ACHN (cell line): ENCODE measurements around the gene NPAS3.
A peak's percentile ranks its signal among the peaks of the same experiment; 100 is the strongest.

Experiments
- DNase-seq: peaks from one replicate; pipeline ENCODE4 v3.0.0-alpha.2; 2015
- in situ Hi-C: cut with HindIII; loops from 2 replicates; pipeline ENCODE4 v1.10.0; 2017; ENCODE audit warnings: low sequenced_read_pairs, low pct_ligation_motif_present, low pct_unique_long_range_greater_than_20kb

NPAS3 gene

DNA sequence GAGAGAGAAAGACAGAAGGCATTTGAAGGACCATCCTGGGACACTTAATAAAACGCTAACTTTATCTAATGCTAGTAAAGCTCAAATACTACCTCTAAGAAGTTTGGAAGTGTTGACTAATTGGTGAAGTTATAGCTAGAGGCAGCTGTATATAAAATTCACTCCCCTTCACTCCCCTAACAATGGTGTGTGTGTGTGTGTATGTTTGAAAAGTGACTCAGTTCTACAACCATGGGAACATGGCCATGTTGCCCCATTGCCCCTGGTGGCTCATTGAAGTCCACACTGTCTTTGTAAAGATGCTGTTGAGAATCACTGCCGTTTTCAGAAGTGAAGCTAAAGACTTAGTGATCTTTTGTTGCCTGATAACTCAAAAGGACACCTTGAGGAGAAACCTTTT, 262.4 kb downstream of the NPAS3 start:
- in situ Hi-C loops = no loop called here

DNA sequence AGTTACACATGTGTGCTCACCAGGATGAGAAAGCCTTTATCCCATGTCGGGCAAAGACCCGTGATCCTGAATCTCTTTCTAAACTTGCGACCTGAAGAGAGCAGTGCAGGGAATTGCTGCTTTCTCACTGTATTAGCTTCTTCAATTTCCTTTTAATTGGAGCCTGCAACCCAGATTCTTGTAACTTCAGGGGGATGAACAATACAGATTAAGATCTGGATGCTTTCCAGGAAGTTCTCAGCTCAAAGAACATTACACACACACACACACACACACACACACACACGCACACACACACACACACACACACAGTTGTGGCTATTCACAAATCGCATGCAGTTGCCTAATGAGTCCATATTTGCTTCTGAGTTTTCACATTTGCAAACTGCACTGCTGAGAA, 268.3 kb downstream of the NPAS3 start:
- DNase-seq = no peak
- in situ Hi-C loops = no loop called here

More for the DNA sequence above, 262.4 kb downstream of the NPAS3 start:
- DNase-seq = no peak

DNA sequence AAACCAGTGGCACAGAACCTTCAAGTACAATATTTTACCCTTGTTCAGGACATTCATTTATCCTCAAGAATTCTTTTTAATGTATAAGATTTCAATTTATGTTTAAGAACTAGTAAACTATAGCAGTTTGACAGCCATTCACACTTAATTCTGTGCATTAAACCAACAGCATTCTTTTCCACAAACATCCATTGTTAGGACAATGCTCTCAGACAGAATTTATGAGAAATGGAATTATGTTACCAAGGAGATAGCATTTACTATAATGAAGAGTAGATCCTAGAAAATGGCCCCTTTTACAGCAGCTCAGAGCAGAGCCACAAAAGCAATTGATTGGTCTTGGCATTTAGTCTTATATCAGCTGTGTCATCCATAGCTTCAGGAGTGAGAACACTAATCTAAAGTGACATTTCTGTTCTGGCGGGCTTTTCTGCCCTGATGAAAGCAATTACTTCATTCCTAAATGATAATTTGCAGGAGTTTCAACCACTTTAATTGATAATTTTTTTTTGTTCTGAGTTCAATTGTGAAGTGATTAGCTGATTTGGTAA, 268.9 kb downstream of the NPAS3 start:
- DNase-seq = no peak
- in situ Hi-C loops = no loop called here

DNA sequence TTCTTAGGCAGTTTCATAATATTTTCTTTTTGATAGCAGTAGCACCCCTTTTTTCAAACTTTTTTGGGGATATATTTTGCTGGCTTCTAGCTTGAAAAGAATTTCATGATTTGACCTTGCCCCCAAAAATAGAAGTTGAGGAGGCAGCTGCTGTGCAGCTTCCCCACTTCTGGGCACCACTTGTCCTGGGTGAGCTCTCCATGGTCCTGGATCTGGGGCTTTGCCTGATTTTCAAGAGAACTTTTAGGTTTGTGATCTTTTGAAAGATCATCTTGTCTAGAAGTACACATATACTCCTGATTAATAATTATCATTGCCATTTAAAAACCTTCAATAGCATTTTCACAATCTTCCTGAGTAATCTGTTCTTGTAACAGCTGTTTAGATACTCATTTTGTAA, 271.6 kb downstream of the NPAS3 start:
- peak; percentile 5 for DNase-seq
- in situ Hi-C loops = no loop called here

DNA sequence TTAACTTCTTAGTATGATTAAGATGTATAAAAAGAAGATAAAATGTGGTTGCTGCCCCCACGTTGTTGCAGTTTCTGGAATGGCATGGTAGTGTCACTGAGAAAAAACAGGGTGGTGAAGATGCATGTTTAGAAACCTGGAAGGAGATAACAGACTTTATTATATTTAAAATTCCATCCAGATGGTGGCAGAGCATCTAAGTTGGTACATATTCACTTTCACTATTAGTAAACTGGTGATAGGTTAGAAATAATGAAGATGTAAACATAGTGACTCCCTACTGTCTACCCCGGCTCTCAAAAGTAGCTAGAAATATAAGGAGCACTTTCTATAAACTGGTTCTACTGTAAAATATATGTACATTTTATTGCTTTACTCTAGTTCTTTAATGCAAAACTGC, 279.3 kb downstream of the NPAS3 start:
- in situ Hi-C loops = no loop called here
- no peak for DNase-seq

DNA sequence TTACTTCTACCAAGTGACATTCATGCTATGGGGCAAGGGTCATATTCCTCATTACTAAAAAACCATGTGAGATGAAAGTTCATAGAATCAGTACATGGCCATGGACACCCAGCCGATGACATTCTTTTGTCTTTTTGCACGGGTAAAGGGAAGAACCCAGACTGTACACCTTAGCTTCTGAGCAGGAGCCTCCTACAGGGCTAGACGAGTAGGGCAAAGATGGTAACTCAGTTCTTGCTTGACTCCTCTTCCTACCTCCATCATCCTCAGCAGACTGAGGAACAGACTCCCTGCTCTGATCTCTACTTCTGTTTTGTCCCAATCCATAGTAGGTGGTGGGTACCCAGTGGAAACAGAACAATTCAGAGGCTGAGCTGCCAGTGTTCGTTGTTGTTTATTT, 281.3 kb downstream of the NPAS3 start:
- in situ Hi-C loops = no loop called here
- DNase-seq = no peak

DNA sequence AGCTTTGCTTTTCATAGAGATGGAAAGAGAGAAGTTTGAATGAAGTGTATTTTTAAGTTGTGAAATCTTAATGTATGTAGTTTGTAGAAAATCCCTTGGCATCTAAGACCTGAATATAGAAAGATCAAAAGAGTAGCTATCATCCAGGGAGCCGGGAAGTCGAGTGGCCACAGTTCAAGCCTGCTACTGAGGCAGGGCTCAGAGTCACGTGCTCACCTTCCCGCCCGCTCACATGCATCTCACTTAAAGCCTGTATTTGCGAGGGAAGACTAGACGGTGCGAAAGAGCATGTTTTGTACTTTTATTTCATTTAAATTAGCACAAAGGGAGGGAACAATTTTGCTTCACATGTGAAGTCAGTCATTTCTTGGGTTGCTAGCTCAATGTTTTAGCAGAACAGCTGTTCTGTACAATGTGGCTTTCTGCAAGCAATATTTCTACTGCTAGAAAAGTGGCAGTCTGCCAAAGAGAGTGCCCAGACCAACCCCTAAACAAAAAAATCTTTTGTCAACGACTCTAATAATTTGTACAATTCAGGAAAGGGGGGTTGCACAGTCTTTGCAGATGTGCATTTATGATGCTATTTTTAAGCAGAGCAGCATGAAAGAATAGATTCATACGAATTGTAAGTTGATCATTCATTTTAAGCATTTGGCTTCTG, 290.7 kb downstream of the NPAS3 start:
- in situ Hi-C loops = no loop called here
- DNase-seq = no peak

DNA sequence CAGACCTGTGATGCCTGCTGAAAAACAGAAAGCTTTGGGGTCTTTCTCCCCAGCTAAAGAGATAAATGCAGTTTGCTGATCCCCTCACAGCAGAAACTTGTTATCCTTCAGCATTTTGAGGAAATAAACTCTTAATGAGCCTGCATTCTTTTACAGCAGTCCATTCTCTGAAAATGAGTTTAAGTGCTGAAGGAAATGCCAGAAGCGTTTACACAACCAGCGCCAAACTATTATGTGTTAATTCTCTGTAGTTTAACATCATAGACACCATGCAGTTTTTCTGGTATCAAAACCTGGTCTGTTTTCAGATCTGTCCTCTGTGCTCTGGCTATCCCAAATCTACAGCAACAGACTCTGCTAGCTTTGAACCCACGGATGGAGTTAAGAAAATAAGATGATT, 291.3 kb downstream of the NPAS3 start:
- in situ Hi-C loops = no loop called here
- no peak for DNase-seq

DNA sequence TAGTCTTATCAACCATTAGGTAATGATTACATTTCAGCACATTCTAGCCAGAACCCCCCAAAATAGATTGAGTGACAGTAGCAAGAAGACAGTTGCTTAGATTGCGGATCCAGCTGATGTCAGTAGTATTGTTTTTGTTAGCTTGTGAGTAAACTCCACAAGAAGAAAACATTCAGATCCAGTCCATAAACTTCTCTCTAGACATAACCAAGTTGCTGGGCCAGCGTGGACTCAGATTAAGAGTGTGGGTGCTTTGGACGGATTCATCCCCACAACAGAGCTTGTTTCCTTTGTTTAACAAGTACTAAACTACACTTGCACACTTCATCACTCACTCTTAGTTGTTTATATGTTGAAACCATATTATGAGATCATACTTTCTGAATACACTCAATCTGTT, 293.4 kb downstream of the NPAS3 start:
- in situ Hi-C loops = no loop called here

DNA sequence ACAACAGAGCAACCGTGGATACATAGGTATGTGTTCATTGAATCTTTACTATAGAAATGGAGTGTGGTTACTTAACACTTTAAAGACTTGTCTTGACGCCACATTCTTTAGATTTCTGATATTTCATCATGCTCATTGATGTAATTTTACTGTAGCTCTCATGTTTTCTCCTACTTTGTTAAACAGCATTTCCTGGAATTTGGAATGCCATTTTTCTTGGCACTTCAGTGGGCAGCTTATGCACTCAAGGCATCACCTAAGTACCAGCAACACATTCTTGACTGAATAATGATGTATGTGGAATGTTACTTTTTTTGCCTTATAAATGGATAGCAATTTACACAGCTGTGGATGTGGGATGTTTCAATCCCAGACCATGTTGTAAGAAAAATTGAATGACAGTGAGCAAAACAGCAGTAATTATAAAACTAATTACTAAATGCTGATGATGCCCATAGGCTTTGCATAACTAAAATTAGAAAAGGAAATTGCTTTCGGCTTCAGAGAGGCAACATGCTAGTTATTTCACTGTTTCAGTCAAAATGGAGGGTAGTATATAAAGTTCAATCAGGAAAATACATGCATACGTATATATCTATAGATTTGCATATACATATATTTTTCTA, 298.5 kb downstream of the NPAS3 start:
- in situ Hi-C loops = no loop called here
- no peak for DNase-seq

More for the DNA sequence above, 293.4 kb downstream of the NPAS3 start:
- no peak for DNase-seq

DNA sequence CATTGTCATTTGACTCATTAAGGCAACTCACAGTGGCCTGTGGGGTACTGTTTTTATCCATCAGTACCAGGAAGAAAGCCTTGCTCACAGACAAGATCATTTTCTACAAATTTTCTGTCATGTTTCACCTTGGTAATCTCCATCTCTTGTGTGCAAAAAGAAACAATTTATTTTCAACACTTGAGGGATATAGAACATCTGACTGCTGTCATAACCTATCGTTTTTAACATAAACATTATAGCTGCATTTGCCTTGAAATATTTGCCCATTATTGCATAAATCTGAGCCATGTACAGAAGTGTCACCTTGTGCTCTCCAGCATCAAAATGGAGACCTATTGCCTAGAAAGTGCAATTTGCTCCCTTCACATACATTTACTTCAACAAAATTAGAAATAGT, 300.8 kb downstream of the NPAS3 start:
- in situ Hi-C loops = no loop called here
- no peak for DNase-seq

DNA sequence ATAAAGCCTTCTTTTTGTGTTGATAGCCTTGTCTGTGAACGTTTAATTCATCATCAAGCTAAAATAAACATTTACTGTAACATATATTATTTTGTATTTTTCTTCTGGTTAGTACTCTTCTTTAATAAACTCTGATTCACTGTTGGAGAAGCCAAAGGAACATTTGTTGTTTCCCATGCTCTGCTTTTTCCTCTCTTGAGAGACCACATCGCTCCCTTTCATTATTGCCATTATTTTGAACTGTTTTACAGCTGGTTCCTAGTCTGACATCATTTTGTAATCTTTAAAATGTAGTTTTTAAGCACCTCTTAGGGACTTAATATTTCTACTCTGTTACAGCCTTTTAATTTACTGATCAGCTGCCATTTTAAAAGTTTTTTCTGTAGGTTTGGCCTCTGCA, 301.8 kb downstream of the NPAS3 start:
- no peak for DNase-seq
- in situ Hi-C loops = no loop called here

DNA sequence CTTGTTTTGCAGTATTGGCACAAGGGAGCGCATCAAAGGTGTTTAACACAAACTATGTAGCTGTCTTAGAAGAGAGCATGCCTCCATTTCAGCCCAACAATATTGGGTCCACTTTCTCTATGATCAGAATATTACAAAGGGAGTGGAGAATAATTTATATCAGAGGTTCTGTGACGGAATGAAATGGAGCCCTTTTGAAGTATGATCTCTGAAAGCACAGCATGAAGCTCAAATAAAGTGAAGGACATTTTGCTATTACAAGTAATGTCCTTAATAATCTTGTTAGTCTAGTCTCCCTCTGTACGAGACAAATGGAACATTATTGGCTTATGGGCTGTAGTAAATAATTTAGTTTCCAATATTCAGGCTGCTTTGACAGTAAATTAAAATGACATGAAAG, 302.7 kb downstream of the NPAS3 start:
- DNase-seq = no peak
- in situ Hi-C loops = no loop called here

DNA sequence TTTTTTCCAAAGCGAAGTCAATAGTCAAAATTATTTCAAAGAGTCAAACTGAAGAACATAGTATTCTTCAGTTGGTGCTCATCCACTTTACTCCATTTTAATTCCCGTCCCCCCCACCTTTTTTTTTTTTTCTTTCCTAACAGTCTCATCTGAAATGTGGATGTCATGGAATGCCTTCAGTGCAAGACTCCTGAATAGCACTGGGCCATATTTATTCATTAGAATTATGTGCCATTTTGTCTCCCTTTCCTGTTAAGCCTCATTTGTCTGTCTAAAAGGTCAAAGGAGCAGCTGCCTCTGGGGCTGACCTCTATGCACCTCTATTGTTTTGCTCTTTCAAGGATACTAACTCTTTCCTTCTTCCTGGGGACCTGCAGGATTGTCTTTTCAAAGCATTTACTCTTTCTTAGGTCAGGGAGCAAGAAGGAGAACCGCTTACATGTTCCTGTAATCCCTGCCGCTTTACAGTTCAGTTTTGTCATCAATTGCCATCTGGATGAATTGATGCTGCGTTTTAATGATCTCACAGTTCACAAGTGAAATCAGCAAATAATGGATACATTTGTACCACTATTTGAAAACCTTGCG, 310.6 kb downstream of the NPAS3 start:
- DNase-seq = no peak
- in situ Hi-C loops = no loop called here

DNA sequence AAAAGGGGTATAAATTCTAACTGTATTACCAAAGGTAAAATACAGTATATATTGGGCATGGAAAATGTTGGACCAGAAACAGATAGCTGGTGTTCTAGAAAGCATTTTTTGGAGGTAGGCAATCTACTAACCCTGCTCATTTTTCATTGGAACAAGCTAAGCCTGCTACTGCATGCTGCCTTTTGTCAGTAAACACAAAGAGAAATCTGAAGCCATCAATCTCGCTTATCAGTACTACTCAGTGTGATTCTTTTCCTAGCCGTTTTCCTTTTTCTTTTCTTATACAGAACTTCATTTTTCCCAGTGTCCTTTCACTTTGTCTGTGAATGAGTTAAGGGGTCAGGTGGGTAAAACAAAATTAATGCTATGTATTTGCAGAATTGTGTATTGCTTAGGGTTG, 312.3 kb downstream of the NPAS3 start:
- DNase-seq = no peak
- in situ Hi-C loops = no loop called here

DNA sequence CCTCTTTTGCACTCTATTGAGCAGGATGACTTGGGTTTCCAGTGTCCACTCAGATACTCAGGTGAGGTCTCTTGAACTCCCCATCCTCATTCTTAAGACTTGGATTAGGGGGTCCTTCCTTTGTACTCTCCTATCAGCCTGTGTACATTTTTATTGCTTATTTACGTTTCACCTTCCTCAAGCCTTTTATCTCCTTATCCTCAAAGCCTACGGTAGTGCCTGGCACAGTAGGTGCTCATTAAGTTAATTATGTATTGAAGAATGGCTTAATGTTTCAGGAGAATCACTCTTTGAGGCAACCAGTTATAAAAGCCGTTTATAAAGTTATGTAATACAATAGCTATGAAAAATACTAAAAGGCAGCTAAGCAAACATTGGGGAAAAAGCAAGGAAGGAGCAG, 315.7 kb downstream of the NPAS3 start:
- no peak for DNase-seq
- in situ Hi-C loops = no loop called here

DNA sequence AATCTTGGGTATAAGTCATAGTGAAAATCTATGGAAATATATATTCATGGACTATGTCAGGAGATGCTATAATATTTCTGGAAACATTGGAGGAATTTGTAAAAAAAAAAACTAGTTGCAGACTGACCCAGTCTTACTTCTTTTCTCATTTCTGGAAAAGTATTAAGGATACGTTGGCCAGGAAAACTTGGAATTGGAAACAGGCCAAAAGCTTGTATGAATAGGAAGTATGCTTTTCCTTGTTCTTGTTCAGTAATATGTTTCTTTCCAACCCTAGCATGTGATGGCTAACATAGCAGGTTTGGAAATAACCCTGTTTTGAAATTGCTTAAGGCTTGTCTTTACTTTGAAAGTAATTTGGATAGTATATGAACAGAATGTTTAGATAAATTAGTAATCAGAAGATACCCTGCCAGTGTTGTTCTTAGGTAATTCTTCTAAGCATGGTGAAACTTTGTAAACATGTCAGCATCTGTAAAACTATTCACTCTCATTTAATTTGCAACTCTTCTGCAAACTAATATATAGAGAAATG, 316.2 kb downstream of the NPAS3 start:
- DNase-seq = no peak
- in situ Hi-C loops = no loop called here

DNA sequence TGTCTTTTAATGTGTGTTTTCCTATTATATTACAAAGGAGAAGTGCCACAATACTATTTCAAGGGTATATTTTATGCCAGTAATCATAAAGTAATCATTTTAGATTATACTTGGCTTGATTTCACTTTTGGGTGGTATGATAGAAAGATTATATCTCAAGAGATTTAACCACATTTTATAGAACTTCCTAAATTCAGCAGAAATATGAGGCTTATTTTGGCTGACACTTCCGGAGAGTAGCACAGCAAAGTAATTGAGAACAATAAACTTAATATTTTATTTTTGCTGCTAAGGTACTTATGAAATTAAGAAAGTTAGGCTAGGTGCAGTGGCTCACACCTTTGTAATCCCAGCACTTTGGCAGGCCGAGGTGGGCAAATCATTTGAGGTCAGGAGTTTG, 319.1 kb downstream of the NPAS3 start:
- in situ Hi-C loops = no loop called here

DNA sequence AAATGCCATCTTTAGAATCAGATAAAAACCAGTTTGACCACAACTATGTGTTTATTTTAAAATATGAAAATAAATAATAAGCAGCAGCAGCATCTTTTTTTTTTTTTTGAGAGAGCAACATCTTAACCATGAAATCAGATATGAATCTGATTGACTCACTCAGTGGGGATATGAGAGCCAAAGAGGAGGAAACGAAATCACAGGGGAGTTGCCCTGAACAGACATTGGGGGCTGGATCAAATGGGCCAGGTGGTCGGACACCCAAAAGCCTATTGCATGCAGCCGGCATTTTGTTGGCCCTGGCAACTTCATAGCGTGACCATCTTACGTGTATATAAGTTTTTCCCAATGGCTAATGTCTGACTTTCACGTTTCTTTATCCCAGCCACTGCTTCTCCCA, 321.1 kb downstream of the NPAS3 start:
- in situ Hi-C loops = no loop called here

More for the DNA sequence above, 319.1 kb downstream of the NPAS3 start:
- DNase-seq = no peak

DNA sequence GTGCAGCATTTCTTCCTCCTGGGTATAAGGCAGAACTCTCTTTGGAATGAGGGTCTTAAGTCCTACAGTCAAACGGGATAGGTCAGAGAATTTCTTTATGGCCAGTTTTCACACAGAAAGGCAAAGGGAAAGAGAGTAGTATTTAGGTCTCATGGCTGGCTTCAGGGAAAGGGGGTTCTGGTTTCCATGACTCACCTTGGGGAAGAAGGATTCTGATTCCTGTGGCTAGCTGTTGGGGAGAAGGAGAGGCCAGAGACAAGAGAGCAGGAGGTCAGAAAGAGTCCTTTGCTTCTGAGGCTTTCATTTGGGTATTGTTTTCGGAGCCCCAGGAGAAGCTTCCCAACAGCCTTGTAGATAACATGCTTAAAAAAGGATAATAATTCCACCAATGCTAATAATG, 332.5 kb downstream of the NPAS3 start:
- in situ Hi-C loops = no loop called here
- no peak for DNase-seq

More for the DNA sequence above, 321.1 kb downstream of the NPAS3 start:
- no peak for DNase-seq
